ENCODE results near the gene ZBTB25. TPM values are rescaled to one million over a fixed set of nuclear protein-coding genes. Genes with fewer than 3 reads are reported as not detected.

The ZBTB25 gene
- total RNA-seq, 1 experiment from 2014 or later: 19.0 TPM

DNA sequence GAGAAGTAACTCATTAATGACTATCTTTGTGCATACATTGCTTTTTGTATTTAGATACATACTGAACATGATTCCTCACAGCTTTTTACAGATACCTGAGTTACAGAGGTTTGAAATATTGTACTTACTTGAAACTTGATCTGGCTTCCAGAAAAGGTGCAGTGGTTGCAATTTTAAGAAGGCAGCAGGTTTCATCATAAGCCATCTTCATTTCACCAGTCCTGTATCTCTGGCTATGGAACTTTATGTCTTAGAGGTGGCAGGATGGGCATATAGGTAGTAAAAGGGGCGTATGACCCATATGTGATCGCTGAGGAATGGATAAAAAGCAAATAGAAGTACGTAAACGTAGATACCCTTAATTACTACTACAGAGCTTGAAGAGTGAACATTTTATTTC, 14.6 kb upstream of the ZBTB25 start:
- peaks cover 3 to 8% of the 10 kb centered on the region in 2 experiments; a peak in 3 of 4 replicates for H3K36me3 ChIP-seq (ENCODE audit: control insufficient read depth in 1 of 2, insufficient read depth in 2 of 2, low read length in 2 of 2)
- H3K9me3 ChIP-seq (ENCODE audit: control insufficient read depth in 1 of 2, insufficient read depth in 1 of 2, low read depth in 1 of 2, low read length in 2 of 2): no peaks in the 10 kb centered on the region
- CTCF ChIA-PET: no interaction called here
- H4K20me1 ChIP-seq (ENCODE audit: insufficient read depth): no peaks in the 10 kb centered on the region
- no peaks in the 10 kb centered on the region for H3K27me3 ChIP-seq (ENCODE audit: insufficient read depth, low read length)
- H2AFZ ChIP-seq (ENCODE audit: low read depth, low read length, poor library complexity, severe bottlenecking): no peak overlapping the region
- no peak overlapping the region for H3K9ac ChIP-seq (ENCODE audit: low read length)
- DNase-seq (ENCODE audit: low read depth, low spot score) (no peak), ATAC-seq (no peak)
- RAD21 ChIA-PET (ENCODE audit: low non-redundant PET in 1 of 2, low total read pairs in 2 of 2, uncharacterized antibody in 2 of 2, unreplicated experiment in 2 of 2): no interaction called here
- no peak overlapping the region for H3K4me2 ChIP-seq (ENCODE audit: low read length)
- BruUV-seq (replicated peaks): no TSS peak
- intact Hi-C loops (cut with micrococcal nuclease): loop anchor here (10.0 kb wide), 1 partner anchor 117 kb away; no protein-coding TSS in a partner anchor
- TF ChIP-seq ZFX (IDR thresholded peaks at IDR 0.05) (no peak), TCF7L2 (IDR thresholded peaks at IDR 0.05; ENCODE audit: borderline replicate concordance, extremely low read depth, insufficient read depth, insufficient read length) (no peak), EGR1 (IDR thresholded peaks at IDR 0.05; ENCODE audit: low read depth) (no peak), MAX (IDR thresholded peaks at IDR 0.05) (no peak), CTCF (IDR thresholded peaks at IDR 0.05 in 2 of 3, conservative IDR thresholded peaks at IDR 0.05 in 1 of 3; ENCODE audit: borderline replicate concordance in 1 of 3, insufficient read depth in 1 of 3, low read depth in 2 of 3, low read length in 2 of 3) (no peak), CBX3 (IDR thresholded peaks at IDR 0.05; ENCODE audit: low read depth) (no peak), SP1 (IDR thresholded peaks at IDR 0.05; ENCODE audit: low read depth) (no peak), FOSL1 (IDR thresholded peaks at IDR 0.05; ENCODE audit: low read depth) (no peak), RAD21 (IDR thresholded peaks at IDR 0.05; ENCODE audit: low read depth) (no peak), POLR2AphosphoS5 (IDR thresholded peaks at IDR 0.05; ENCODE audit: low read depth, low read length) (no peak), CEBPB (IDR thresholded peaks at IDR 0.05; ENCODE audit: low read depth) (no peak), ATF3 (IDR thresholded peaks at IDR 0.05) (no peak), EZH2phosphoT487 (IDR thresholded peaks at IDR 0.05; ENCODE audit: borderline replicate concordance) (no peak), JUND (IDR thresholded peaks at IDR 0.05) (no peak), REST (IDR thresholded peaks at IDR 0.05; ENCODE audit: low read depth) (no peak), ELF1 (IDR thresholded peaks at IDR 0.05; ENCODE audit: borderline replicate concordance, low read depth) (no peak)
- TF ChIP-seq, protein P1, sequence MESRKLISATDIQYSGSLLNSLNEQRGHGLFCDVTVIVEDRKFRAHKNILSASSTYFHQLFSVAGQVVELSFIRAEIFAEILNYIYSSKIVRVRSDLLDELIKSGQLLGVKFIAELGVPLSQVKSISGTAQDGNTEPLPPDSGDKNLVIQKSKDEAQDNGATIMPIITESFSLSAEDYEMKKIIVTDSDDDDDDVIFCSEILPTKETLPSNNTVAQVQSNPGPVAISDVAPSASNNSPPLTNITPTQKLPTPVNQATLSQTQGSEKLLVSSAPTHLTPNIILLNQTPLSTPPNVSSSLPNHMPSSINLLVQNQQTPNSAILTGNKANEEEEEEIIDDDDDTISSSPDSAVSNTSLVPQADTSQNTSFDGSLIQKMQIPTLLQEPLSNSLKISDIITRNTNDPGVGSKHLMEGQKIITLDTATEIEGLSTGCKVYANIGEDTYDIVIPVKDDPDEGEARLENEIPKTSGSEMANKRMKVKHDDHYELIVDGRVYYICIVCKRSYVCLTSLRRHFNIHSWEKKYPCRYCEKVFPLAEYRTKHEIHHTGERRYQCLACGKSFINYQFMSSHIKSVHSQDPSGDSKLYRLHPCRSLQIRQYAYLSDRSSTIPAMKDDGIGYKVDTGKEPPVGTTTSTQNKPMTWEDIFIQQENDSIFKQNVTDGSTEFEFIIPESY (IDR thresholded peaks at IDR 0.05; ENCODE audit: extremely low read depth, insufficient replicate concordance, low read length): no peak
- no peak overlapping the region for H3K27ac ChIP-seq (ENCODE audit: low read depth, low read length)
- no peaks in the 10 kb centered on the region for H3K4me1 ChIP-seq (ENCODE audit: control insufficient read depth in 1 of 2, insufficient read depth in 2 of 2, low read length in 2 of 2)
- no peak overlapping the region for H3K4me3 ChIP-seq (replicated peaks in 1 of 2; ENCODE audit: low read depth in 1 of 2, low read length in 2 of 2)
- no peaks in the 10 kb centered on the region for H3K9me2 ChIP-seq (ENCODE audit: insufficient read depth)
- H3K79me2 ChIP-seq (ENCODE audit: insufficient read depth, low read length): peaks cover 56% of the 10 kb centered on the region
- POLR2A ChIA-PET: no interaction called here

Measured in HCT116 (cell line).